Colon (tissue), 2 donors: Measurements from ENCODE around the gene MOGAT2.

Experiments used
- FAIRE-seq: peaks from 2 replicates; lab custom pipeline; 2012; peaks lifted over from hg19 to GRCh38; lab: Jason Lieb, UNC
- donor health status: control.
- donor health status: control.

The MOGAT2 gene

GRCh38 chr11:75759832-75760231 is 42.2 kb downstream of the MOGAT2 start:
- no peak for FAIRE-seq

- FAIRE-seq: no peak
These were observed 42.6 kb downstream of the MOGAT2 start for GRCh38 chr11:75760243-75760642.

- FAIRE-seq: no peak
These were observed 43.3 kb downstream of the MOGAT2 start for GRCh38 chr11:75760710-75761493.

GRCh38 chr11:75762158-75762557 is 44.5 kb downstream of the MOGAT2 start:
- no peak for FAIRE-seq

- FAIRE-seq: no peak
These were observed 45.2 kb downstream of the MOGAT2 start for GRCh38 chr11:75762885-75763284.

- FAIRE-seq: no peak
These were observed 46.2 kb downstream of the MOGAT2 start for GRCh38 chr11:75763846-75764245.

- FAIRE-seq: no peak
These were observed 47.5 kb downstream of the MOGAT2 start for GRCh38 chr11:75765116-75765515.

GRCh38 chr11:75766443-75767227 is 49.0 kb downstream of the MOGAT2 start:
- no peak for FAIRE-seq

- no peak for FAIRE-seq
These were observed 49.6 kb downstream of the MOGAT2 start for GRCh38 chr11:75767228-75767572.

- no peak for FAIRE-seq
These were observed 50.1 kb downstream of the MOGAT2 start for GRCh38 chr11:75767793-75768111.

GRCh38 chr11:75768112-75768908 is 50.7 kb downstream of the MOGAT2 start, which contains the start of gene DGAT2:
TSS of gene DGAT2 (plus strand) at chr11:75768778. CDS start at chr11:75768992, 214 bp downstream.
- FAIRE-seq: no peak

- FAIRE-seq: no peak
These were observed 51.5 kb downstream of the MOGAT2 start for GRCh38 chr11:75768909-75769771.

- no peak for FAIRE-seq
These were observed 52.5 kb downstream of the MOGAT2 start for GRCh38 chr11:75770102-75770501.

- no peak for FAIRE-seq
These were observed 54.2 kb downstream of the MOGAT2 start for GRCh38 chr11:75771646-75772410.

GRCh38 chr11:75773595-75774353 is 56.1 kb downstream of the MOGAT2 start:
- FAIRE-seq: no peak

- FAIRE-seq: no peak
These were observed 57.4 kb downstream of the MOGAT2 start for GRCh38 chr11:75775056-75775455.

GRCh38 chr11:75776546-75776945 is 58.9 kb downstream of the MOGAT2 start:
- FAIRE-seq: no peak

- FAIRE-seq: no peak
These were observed 59.9 kb downstream of the MOGAT2 start for GRCh38 chr11:75777461-75778110.

GRCh38 chr11:75778962-75779361 is 61.3 kb downstream of the MOGAT2 start:
- FAIRE-seq: no peak

- no peak for FAIRE-seq
These were observed 62.3 kb downstream of the MOGAT2 start for GRCh38 chr11:75779960-75780359.
